GM18517 (cell line): Measurements from ENCODE around the gene GPR179.

Experiments
- ATAC-seq: cut with Tn5 transposase; IDR thresholded peaks from one replicate; pipeline ENCODE4 v1.9.1; 2021; ENCODE audit warnings: mild to moderate bottlenecking, moderate library complexity; ENCODE audit not compliant: unreplicated experiment

The GPR179 gene

DNA sequence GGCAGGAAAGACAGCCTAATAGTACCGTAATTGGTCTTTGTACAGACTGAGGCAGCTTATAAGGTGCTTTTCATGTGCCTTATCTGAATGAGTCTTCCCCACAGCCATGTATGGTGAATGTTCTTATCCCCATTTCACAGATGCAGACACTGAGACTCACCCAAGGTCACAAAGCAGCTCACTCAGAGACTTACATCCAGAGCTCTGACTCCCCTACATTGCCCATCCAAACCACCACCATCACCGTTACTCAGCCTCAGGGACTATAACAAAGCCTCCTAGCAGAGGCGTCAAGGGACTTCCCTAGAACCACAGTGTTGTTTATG is 627 bp upstream of the GPR179 start:
- no peak for ATAC-seq

DNA sequence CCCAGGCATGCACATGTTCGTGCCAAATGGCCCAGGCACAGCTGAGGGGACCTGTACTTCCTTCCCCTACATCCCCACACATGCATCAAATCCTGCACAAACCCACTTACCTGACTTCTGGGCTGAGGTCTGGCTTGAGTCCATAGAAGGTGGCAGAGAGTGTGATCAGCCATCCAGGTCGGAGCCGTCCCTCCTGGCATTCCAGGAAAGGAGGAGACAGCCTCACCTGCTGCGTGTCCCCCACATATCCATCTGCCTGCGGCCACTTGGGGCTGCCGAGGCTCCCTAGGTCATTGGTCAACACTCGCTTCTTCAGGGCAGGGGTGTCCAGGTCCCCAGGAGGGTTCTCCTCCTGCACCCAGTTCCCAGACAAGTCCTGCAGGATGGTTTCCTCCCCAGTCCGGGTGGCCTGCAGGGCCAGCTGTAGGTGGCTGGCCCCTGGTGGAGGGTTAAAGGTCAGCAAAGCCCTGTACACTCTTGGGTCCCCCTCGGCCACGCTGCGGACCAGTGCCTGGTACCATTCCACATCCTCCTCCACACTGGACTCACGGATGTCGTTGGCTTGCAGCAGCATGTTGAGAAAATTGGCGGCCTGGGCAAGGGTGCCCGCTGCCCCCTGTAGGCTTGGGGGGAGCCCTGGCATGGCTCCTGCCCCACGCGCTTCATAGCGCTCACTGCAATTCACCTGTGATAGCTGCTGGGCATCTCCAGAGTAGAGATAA is 709 bp downstream of the GPR179 start:
- no peak for ATAC-seq

DNA sequence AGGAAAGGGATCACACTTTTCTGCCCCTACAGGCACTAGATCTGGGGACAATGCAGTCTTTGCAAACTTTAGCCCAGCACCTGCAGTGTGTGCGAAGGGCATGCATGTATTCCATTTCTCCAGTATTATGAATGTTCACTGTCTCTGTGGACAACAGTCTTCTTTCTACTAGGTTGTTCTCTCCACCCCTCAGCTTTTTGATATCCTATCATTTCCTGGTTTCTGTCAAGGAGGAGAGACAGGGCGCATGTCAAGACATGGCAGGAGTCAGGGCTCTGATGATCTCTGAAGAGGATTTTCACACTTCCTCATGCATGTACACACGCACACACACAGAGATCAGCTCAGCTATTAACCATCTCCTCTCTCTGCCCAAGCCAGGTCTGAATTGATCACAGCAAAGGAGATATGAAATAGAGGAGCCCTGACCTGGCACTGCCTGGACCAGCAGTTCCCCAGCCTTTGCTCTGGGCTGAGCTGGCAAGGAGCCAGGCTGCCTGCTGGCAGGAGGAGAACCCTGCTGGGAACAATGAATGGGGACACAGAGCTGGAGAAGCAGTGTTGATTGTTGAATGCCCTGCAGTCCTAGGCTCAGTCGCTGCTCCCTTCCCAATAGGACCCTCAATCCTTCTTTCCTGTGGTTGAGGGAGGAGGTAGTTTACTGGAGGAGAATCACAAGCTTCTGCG is 2.6 kb downstream of the GPR179 start:
- no peak for ATAC-seq

DNA sequence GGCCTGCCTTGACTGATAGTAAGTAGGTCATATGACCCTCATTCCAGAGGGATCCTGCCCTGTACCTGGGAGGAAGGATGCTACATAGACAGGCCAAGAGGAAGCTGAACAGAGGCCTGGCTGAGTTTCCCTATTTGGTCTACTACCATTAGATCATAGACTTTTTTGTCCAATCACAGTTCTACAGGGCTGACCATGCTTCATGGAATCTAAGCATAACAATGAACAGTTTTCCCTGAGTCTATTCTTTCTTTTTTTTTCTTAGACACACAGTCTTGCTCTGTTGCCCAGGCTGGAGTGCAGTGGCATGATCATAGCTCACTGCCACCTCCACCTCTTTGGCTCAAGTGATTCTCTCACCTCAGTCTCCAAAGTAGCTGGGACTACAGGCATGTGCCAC is 3.9 kb downstream of the GPR179 start:
- no peak for ATAC-seq

DNA sequence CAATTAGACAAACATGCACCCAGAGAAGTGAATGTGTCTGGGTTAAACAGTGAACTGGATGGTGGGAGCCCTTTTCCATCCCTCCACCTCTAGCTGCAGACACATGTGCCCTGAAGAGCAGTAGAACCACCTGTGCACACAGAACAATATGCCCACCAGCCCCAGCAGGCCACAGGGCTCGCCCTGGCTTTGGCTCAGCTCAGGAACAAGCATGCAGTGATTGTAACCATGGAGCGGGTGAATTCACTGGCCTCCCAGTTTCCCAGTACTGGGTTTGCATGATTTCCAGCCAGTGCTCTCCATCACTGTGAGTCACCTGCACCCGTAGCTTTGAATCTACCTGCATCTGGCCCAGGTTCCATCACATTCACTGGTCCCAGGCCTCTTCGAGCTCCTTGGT is 5.2 kb downstream of the GPR179 start:
- ATAC-seq = no peak

DNA sequence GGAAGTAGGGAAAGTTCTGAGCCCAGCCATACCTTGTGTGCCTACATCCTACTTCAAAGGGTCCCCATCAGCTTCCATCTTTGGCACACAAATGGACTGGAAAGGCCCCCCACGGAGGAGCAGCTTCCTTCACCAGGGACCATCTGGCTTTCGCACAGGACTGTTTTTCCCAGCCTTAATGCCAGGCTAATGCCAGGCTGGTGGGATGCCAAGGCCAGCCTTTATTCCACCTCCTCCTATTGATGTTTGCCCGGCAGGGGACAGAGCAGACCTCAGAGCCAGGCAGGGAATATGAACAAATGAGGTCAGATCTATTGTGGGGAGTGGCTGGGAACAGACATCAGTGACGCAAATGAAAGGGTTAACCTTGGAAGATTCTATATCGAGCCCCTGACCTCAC is 5.7 kb downstream of the GPR179 start:
- no peak for ATAC-seq

DNA sequence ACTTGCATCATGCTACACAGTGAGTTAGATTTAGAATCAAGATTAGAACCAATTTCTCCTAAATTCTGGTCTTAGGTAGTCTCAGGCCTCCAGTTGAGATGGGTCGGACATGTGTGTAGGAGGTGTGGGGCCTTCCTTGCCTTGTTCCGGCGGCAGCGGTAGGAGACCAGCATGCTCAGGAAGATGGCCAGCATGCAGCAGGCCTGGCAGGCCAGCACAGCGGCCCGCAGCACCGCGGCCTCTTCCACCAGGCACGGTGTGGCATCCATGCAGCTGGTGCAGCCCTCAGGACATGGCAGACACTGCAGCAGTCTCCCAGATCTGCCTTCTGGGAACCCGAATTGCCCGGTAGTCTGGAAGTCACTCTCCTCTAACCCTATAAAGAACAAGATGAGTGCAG is 6.9 kb downstream of the GPR179 start:
- no peak for ATAC-seq

DNA sequence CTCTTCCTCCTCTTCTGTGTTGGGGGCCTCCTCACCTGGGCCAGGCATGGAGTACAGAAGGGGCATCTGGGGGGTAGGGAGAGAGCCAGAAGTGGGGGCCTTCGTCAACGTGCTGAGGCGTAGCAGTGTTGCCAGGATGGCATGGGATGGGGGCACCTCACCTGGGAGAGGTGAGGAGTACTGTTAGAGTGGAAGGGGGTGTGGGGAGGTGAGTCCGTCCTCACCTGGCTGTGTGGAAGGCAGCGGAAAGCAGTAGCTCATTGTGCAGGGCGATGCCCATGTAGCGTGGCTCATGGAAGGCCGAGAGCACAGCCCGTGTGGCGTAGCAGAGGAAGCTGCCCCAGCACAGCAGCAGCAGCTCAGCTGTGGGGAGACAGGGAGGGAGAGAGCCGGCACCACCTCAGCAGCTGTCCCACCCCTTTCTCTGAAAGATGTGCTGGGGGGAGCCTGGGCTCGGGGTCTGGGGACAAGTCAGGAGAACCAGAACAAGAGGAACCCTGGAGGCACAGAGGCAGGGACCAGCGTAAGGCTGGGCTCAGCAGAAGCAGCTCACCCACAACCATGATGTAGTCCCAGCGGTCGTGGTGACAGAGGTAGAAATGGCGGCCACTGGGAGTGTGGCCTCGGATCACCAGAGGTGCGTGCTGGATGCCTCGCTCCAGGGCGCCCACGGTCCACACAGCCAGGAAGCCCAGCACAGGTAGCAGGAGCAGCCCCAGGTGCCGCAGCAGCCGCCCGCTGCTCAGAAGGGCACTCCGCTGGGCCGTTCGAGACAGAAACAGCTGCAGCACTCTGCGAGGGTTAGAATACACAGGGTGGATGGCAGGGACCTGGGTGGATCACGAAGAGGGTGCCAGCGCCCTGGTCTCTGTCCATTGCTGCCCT is 9.0 kb downstream of the GPR179 start:
- no peak for ATAC-seq

DNA sequence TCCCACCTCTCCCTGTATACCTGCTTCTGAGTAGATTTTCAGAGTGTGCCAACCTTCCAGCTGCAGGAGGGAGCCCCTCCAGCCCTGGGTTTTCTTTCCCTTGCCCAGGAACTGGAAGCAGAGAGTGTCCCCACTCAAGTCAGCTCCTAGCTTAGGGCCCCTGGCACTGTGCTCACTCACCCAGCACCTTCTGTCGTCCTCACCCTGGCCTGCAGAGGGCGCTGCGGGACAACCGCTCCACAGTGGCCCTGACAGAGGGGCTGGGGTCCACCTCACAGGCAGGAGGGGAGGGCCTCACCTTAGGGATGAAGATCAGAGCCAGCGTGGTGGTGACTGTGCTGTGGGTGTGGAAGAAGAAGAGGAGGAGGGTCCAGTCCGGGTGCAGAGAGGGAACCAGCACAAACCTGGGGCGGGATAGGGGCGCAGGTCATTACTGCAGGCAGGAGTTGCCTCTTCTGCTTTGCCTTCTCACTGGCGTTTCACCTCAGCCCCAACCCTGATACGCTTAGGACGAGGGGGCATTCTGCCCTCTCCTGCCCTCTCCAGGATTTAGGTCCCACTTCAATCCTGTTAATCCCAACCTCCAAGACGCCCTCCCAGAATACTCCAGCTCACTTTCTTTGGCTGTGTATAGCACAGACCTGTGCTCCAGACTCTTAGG is 10.0 kb downstream of the GPR179 start:
- no peak for ATAC-seq

DNA sequence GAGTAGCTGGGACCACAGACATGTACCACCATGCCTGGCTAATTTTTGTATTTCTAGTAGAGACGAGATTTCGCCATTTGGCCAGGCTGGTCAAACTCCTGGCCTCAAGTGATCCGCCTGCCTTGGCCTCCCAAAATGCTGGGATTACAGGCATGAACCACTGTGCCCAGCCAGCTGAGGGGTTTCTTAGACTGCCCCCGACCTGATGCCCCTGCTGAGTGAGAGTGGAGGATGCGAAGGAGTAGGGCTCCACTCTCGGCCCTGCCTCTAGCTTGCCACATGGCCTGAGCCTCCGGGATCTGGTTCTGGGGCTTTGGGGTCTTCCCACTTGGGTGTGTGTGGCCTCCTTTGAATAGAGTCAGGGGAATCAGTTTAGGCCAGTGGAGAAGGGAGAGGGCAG is 11.0 kb downstream of the GPR179 start:
- no peak for ATAC-seq

DNA sequence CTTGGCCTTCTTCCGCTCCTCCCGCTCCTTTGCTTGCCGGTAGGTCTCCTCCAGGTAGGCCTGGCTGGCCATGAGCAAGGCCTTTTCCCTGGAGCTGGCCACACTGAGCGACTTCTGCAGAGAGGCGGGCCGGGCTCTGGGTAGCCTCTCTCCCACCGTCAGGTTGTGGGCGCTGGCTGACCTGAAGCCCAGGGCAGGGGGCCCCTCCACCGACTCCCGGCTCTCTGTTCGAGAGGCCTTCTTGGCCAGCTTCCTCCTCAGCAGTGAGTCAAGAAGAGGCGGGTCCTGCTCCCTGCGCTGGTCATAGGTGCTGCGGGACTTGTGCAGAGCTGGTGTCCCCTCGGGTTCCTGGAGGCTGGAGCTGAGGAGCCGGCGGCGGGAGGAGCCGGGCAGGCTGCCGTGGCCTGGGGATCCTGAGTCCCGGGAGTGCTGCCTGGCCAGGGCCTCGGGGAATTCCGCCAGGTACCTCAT is 12.8 kb downstream of the GPR179 start:
- no peak for ATAC-seq

DNA sequence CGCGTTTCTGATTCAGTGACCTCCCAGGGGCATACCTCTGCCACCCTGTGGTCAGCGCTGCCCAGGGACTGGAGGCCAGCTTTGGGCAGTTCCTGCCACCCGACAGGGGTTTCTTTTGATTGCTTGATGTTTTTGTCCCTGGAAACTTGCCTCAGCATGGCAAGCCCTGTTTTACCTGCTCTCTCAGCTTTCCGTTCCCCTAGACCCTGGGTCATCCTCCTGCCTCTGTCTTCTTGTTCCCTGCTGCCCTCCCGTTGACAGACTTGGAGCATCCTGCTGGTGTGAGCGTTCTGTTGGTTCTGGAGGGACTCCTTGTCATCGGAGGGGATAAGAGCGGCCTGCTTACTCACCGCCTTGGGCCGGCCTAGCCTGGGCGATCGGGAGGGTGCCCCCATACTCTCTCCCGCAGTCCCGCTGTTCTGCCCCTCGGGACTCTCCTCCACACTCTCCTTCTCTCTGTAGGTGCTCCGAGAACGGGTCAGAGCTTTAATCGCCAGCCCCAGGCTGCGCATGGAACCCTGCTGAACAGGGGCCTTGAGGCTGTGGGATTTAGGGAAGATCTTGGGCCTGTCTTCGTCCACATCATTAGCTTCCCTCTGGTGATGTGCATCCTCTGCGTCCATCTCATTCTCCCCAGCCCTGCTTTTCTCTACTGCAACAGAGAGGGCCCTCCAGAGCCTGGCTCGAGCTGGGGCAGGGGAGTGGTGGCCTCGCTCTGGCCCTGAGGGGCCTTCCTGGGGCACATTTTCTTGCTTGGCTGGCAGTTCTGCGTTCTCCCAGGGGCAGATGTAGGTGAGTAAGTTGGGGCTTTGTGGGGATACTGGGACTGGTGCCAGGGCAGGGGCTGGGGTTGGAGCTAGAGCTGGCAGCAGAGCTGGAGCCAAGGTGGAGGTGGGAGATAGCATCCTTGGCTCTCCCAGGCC is 13.7 kb downstream of the GPR179 start:
- no peak for ATAC-seq

DNA sequence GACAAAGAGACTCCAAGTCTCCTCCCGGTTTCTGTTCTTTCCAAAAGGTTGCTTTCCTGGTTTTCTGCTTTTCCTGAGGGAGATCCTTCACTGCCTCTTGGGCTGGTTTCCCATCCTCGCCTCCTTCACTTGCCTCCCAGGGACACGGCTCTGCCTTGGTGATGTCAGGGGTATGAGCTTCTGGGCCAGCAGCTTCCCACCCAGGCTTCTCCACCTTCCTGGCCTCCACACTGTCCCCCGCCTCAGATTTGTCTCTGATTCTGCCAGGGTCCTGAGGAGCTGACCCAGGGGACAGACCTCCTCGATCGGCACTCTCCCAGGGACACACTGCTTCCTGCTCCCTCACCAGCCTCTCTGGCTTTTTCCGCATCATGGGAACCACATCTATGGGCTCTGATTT is 14.5 kb downstream of the GPR179 start:
- no peak for ATAC-seq

DNA sequence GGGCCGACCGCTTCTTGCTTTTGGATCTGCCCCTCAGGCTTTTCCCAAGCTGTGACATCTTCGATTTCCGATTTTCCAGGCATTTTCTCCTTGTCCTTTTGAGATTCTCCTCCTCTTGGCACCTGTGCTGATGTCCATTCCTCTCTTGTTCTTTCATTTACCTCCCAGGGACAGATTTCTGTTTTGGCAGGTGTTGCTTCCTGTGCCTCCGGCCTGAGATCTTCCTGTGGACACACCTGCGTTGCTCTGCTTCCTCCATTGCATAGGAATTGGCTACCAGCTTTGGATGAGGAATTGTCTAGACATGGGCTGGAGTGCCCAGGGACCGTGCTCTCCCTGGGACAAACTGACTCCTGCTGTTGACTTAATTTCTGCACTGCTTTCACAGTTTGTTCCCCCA is 15.1 kb downstream of the GPR179 start:
- ATAC-seq = no peak

DNA sequence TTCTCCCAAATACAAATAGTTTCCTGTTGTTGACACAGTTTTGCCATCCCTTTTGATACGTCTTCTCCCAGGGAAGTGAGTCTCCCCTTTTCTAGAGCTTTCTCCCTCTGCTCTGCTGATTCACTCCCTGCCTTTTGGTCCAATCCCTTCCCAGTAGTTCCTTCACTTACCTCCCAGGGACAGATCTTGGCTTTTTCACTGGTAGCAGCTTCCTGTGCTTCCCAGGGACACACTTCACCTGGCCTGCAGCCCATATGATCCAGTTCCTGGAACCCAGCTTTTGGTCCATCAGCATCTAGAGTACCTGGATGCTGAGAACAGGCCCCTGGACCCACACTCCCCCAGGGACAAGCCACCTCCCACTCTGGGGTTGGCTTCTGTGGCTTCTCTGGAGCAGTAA is 15.8 kb downstream of the GPR179 start:
- no peak for ATAC-seq

DNA sequence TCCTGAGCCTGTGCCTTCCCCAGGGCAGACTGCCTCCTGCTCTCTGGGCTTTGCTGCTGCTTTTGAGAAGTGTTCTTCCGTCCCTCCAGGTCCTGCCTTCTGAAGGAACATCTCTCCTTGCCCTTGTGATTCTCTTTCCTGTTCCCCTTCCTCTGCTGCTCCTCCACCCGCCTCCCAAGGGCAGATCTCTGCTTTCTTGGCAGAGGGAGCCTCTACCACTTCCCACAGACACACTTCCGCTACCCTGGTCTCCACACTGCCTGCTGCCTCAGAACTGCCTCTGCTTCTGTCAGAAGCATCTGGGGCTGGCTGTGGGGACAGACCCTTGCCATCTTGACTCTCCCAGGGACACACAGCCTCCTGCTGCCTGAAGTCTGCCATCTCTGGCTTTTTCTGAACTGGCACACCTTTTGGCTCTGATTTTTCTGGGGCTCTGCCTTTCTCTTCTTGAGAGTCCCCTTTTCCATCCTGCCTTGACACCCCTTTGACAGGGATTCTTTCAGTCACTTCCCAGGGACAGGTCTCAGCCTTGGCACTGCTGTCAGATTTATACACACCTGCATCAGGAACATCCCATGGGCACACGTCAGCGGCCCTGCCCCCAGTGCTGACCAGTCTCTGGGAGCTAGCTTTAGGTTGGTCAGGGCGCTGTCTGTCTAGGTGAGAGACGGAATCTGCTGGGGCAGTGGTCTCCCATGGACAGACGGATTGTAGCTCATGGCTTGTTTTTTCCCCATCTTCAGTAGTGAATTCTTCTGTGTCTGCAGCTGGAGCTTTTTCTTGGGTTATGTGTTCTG is 16.6 kb downstream of the GPR179 start:
- no peak for ATAC-seq

DNA sequence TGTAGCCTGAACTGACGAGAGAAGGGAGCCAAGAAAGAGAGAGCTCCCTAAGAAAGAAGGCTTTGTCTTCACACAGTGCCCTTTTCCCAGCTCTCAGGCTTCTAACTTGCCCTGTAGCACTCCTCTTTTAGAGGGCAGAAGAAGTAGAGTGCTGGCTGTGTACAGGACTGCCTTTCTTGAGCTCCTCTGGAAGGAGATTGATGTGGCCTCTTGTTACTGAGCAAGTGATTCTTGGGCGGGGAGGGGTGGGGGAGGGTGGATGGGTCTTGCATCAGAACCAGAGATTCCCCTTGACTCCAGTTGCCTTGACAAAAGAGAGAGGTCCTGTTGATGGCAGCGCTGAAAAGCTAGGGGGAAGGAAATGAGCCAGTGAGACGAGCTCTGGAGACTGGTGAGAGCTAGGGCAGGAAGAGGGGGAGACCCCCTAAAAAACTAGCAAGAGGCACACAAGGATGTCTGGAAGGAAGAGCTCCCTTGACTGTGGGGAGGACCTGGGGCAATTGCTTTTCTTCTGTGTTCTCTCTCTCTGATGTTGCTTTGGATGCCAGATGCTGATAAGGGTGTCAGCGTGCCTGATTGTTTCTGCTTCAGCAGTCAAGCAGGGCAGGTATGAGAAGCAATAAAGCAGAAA is 18.4 kb downstream of the GPR179 start:
- no peak for ATAC-seq

DNA sequence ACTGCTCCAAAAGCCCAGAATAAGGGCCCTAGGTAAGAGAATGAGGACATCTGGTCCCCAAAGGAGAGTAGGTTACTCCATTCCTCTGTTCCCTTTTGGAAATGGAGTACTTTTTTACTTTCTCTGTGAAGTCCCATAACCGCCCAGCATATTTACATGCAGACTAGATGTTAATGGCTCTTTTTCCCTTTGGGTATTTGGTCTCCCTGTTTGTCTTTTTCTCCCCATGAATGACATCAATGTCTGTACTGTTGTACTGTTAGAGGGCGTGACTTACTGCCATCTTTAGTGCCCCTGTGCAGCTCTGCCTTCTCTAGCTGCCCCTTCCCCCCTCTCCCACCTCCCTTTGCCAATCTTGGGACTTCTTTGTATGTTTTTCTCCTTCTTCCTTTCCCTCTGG is 19.0 kb downstream of the GPR179 start:
- no peak for ATAC-seq

DNA sequence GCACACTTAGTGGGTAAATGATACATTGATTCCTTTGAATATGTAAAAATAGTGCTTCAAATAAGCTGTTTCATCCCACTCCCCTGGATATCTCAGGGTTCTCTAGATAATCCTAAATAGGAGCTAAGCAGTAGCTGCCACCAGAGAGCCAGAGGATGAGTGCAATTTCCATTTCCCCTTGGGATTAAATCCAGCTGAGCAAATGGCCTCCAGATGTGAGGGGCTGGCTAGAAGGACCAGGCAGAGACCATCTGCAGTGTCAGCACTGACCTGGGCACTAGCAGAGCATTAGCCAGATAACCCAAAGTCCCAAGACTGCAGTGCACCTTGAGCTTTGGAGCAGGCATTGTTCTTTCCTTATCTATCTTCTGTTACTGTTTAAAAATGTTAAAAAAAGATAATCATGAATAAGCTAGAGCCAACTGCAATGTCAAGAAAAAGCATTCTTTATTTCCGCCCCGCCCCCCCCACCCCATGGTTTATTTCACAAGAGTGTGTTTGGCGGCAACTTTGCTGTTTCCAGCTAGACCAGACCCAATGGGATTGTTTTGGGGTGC is 19.5 kb downstream of the GPR179 start:
- ATAC-seq = no peak
